Keratinocyte (primary cell): ENCODE data around the gene TMPRSS4.

ENCODE experiments used
- CTCF ChIP-seq, 3 experiments: IDR thresholded peaks in 1 of 3; conservative IDR thresholded peaks in 1 of 3; optimal IDR thresholded peaks in 1 of 3; 2 replicates in 2 of 3; 3 replicates in 1 of 3; pipeline versions ENCODE3 to v1.5.1; 2011; ENCODE audit warnings: low read length in 3 of 3, mild to moderate bottlenecking in 3 of 3, moderate library complexity in 2 of 3, control low read depth in 1 of 3, inconsistent platforms in 1 of 3; ENCODE audit not compliant: insufficient read depth in 2 of 3; ENCODE audit errors: extremely low read depth in 1 of 3
- EZH2 ChIP-seq: IDR thresholded peaks from one replicate; pipeline ENCODE4 v1.6.1; 2012; ENCODE audit warnings: inconsistent platforms, mild to moderate bottlenecking, low read length, moderate library complexity

- TF ChIP-seq CTCF (optimal IDR thresholded peaks at IDR 0.05 in 1 of 3, IDR thresholded peaks at IDR 0.05 in 1 of 3, conservative IDR thresholded peaks at IDR 0.05 in 1 of 3; ENCODE audit: extremely low read depth in 1 of 3, insufficient read depth in 2 of 3, low read length in 3 of 3) (no peak), EZH2 (no peak)
These were observed 69.7 kb downstream of the TMPRSS4 start for GRCh38 chr11:118146554-118146953.
